GM12801 (cell line): Measurements from ENCODE around the gene PARD3B.

ENCODE experiments used
- CTCF ChIP-seq: IDR thresholded peaks from one replicate; pipeline ENCODE4 v1.5.1; 2011; ENCODE audit warnings: control low read depth; ENCODE audit not compliant: insufficient read length; ENCODE audit errors: extremely low read depth

Gene PARD3B

DNA sequence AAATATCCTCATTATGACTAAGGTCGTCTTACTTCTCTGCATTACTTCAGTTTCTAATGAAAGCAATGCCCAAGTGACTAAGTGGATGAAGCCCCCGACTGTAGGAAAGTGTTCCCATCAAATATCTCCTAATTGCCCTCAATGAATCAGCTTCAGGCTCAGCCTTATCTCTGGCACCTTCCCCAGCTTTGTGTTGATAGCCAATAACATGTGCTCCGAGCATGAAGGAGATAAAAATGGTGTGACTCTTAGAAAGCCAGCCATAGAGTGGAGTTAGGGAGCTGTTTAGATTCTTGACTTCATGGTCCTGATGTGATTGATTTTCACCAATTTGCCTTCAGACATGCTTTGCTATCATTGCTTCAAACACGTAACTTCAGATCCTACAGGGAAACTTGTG, 797.8 kb downstream of the PARD3B start:
- TF ChIP-seq CTCF, result no peak

GRCh38 chr2:205346649-205347048, 801.4 kb downstream of the PARD3B start:
- no peak for TF ChIP-seq CTCF

- no peak for TF ChIP-seq CTCF
Observed at GRCh38 chr2:205347899-205348298, 802.6 kb downstream of the PARD3B start.

- TF ChIP-seq CTCF, result no peak
Observed at GRCh38 chr2:205352094-205352493, 806.8 kb downstream of the PARD3B start.

DNA sequence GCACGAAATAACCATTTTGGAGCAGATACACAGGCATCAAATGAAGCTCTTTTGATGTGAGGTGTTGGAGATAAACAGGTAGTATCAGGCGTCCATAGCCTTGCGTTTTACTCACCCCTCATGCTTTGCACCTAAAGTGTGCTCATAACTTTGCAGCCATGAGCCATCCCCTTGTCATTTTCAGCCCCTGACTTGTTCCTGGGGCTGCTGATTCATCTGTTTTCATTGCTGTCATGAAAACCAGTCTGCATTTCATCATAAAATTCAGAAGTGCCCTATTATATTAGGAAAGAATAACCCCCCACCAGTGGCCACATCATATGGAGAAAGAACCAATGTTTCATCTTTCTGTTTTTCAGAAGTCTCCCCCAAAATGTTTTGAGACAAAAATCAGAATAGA, 807.3 kb downstream of the PARD3B start:
- no peak for TF ChIP-seq CTCF

- no peak for TF ChIP-seq CTCF
Observed at GRCh38 chr2:205357732-205358131, 812.5 kb downstream of the PARD3B start.

DNA sequence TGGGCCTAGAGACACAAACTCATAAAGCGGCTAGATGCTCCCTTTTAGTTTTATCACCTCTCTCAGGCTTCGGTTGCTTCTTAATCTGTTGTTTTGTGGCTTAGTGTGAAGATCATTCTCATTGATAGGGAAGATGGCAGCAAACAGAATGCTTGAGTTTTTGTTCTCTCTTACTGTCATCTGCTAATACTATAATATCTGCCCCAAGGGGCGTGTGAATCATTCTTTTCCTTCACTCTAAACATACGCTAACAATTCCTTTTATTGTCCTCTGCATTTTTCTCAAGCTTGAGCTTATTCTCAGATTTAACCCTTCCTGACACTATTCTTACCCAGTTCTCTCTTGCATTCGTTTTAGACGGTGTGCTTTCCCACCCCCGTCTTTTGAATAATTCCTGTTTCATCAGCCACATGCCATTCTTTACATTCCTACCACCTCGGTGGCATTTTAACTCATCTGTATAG, 813.1 kb downstream of the PARD3B start:
- no peak for TF ChIP-seq CTCF

DNA sequence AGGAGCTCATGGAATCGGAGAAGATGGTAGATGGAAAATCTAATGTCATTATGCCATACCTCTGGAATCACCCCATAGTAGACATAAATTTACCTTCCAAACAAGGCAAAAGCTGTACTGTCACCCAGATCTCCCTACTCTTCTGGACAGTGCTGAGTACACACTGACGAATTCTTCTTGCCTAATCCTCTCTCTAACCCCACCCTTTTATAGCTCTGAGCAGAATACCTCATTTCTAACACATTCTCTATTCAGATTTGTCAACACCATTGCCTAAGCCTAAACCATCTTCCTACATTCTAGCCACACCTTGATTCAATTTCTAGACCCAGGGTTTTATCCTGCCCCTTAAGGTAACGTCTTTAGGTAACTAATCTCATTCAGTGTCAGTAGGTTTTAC, 816.0 kb downstream of the PARD3B start:
- no peak for TF ChIP-seq CTCF
